PC-3 (cell line): ENCODE data around the gene PRR5L. TPM values are rescaled to one million over a fixed set of nuclear protein-coding genes. Genes with fewer than 3 reads are reported as not detected.

ENCODE experiments used
- ATAC-seq: fragments of 200-7000 bp; cut with Tn5 transposase; 2 replicates; pipeline ENCODE4 v1.9.1; 2020; ENCODE audit warnings: mild to moderate bottlenecking, moderate library complexity
- BruUV-seq: library from RNA; stranded (reverse); fragments of 400-500 nt; replicated peaks from 2 replicates; lab custom pipeline; 2021; lab: Mats Ljungman, UMichigan
- CTCF ChIA-PET: fragments of 300-600 bp; sonication (Branson Sonifier 250); formaldehyde crosslinking; loops from one replicate; lab custom pipeline; 2022; ENCODE audit warnings: antibody characterized with exemption; lab: Charles Lee
- POLR2A ChIA-PET: fragments of 300-600 bp; sonication (Branson Sonifier 250); formaldehyde crosslinking; loops from one replicate; lab custom pipeline; 2022; ENCODE audit warnings: antibody characterized with exemption; ENCODE audit not compliant: unreplicated experiment; lab: Charles Lee
- DNase-seq: peaks from one replicate; pipeline ENCODE4 v3.0.0-alpha.2; 2015
- H2AFZ ChIP-seq: fragments of 300-600 bp; sonication (generic); 2 replicates; pipeline ENCODE4 v1.6.0; 2016; ENCODE audit warnings: antibody characterized with exemption, low read length
- H3F3A ChIP-seq: fragments of 300-600 bp; sonication (generic); one replicate; pipeline ENCODE4 v1.6.0; 2017; ENCODE audit warnings: antibody characterized with exemption, low read length, control low read depth, mild to moderate bottlenecking; ENCODE audit not compliant: unreplicated experiment
- H3K27ac ChIP-seq: fragments of 300-600 bp; sonication (generic); 2 replicates; pipeline ENCODE4 v1.5.1; 2016; ENCODE audit warnings: mild to moderate bottlenecking, low read length
- H3K27me3 ChIP-seq: fragments of 300-600 bp; sonication (generic); 2 replicates; pipeline ENCODE4 v1.6.1; 2016; ENCODE audit warnings: low read length, mixed read lengths
- H3K36me3 ChIP-seq: fragments of 300-600 bp; sonication (generic); 2 replicates; pipeline ENCODE4 v1.6.1; 2016; ENCODE audit warnings: low read depth, mixed run types, low read length, mixed read lengths
- H3K4me1 ChIP-seq: fragments of 300-600 bp; sonication (generic); 2 replicates; pipeline ENCODE4 v1.5.1; 2016; ENCODE audit warnings: low read length; ENCODE audit not compliant: insufficient read depth
- H3K4me2 ChIP-seq: fragments of 300-600 bp; sonication (generic); 2 replicates; pipeline ENCODE4 v1.6.0; 2016; ENCODE audit warnings: low read length
- H3K4me3 ChIP-seq: fragments of 300-600 bp; sonication (generic); 2 replicates; pipeline ENCODE4 v1.5.1; 2016; ENCODE audit warnings: mild to moderate bottlenecking, low read length, mixed read lengths
- H3K79me2 ChIP-seq: fragments of 300-600 bp; sonication (generic); 2 replicates; pipeline ENCODE4 v1.6.1; 2017; ENCODE audit warnings: low read length, mixed read lengths
- H3K9ac ChIP-seq: fragments of 300-600 bp; sonication (generic); 2 replicates; pipeline ENCODE4 v1.6.0; 2016; ENCODE audit warnings: mild to moderate bottlenecking, low read length
- H3K9me2 ChIP-seq: fragments of 300-600 bp; sonication (generic); replicated peaks from 2 replicates; pipeline ENCODE4 v1.6.1; 2016; ENCODE audit warnings: mixed run types, low read length, mixed read lengths
- H3K9me3 ChIP-seq: fragments of 300-600 bp; sonication (generic); 2 replicates; pipeline ENCODE4 v1.6.1; 2016; ENCODE audit warnings: low read length, mixed read lengths
- H4K20me1 ChIP-seq: fragments of 300-600 bp; sonication (generic); 2 replicates; pipeline ENCODE4 v1.6.1; 2016; ENCODE audit warnings: low read length, mixed read lengths
- CTCF ChIP-seq: fragments of 300-600 bp; sonication (generic); conservative IDR thresholded peaks from 2 replicates; pipeline ENCODE4 v1.5.1; 2017; ENCODE audit warnings: antibody characterized with exemption, low read depth, mild to moderate bottlenecking, low read length
- EZH2 ChIP-seq: fragments of 300-600 bp; sonication (generic); IDR thresholded peaks from one replicate; pipeline ENCODE4 v1.6.1; 2017; ENCODE audit warnings: antibody characterized with exemption, mild to moderate bottlenecking, low read length; ENCODE audit not compliant: unreplicated experiment
- EZH2phosphoT487 ChIP-seq: fragments of 300-600 bp; sonication (generic); IDR thresholded peaks from 2 replicates; pipeline ENCODE4 v1.6.1; 2018; ENCODE audit warnings: mild to moderate bottlenecking, antibody characterized with exemption, low read length, borderline replicate concordance
- intact Hi-C: fragments of 100-400 bp; cut with micrococcal nuclease; formaldehyde crosslinking; loops from 2 replicates; pipeline ENCODE4 v1.9.0; 2023
- total RNA-seq: library from RNA; depleted of rRNA; stranded (reverse); fragments of >200 nt; gene quantifications from 2 replicates; pipeline ENCODE4 v1.2.3, GENCODE V29; 2014

The PRR5L gene
- total RNA-seq, 1 experiment from 2014 or later, result 4.7 TPM

DNA sequence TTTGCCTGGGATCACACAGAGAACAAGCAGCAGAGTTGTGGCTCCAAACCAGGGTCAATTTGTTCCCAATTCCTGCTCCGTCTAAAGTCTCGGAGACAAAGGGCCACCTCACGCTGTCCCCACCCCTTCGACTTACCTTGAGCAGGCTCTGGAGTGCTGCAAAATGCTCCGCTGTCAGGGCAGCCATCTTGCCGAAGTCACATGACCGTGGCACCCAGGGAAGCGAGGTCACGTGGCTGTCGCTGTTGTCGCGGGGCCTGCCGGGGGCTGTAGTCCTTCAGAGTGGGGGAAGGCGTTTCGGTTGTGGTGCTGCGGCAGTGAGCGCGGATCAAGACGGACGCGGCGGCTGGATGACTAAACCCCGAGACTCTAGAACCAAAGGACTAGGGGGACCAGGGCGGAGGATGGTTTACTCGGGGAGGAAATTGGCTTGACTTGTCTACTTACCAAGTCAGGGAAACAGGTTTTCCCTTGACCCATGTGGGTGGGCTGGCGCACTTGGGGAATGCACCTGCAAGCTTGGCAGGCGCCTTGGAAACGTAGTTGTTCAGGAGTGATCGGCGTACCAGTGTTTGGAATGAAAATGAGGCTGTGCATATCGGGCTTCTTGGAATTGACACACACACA, 6.7 kb upstream of the PRR5L start, which contains the start of gene COMMD9:
COMMD9 (minus strand) TSS at position 199 of the 627 bp plus-strand sequence; CDS start at position 187, 12 bp downstream.
- Histone ChIP-seq H3K36me3 (no peaks in the 10 kb centered on the region; the same call in 1 of the 2 replicates), H4K20me1 (no peaks in the 10 kb centered on the region), H3K79me2 (peaks cover 16% of the 10 kb centered on the region), H3K9me2 (no peaks in the 10 kb centered on the region), H3K27ac (no peak within 1 kb of the TSS), H3K27me3 (no peaks in the 10 kb centered on the region), H3K4me2 (peak within 1 kb of the TSS; percentile 94), H3K9ac (peak within 1 kb of the TSS; percentile 70), H3K9me3 (no peaks in the 10 kb centered on the region), H2AFZ (peak within 1 kb of the TSS; percentile 95), H3K4me3 (peak within 1 kb of the TSS; percentile 89), H3F3A (no peaks in the 10 kb centered on the region), H3K4me1 (peaks cover 8% of the 10 kb centered on the region; the same call in 1 of the 2 replicates)
- intact Hi-C loops, result no loop called here
- TF ChIP-seq EZH2phosphoT487 (no peak), EZH2 (no peak), CTCF (no peak)
- no TSS peak for BruUV-seq
- ChIA-PET POLR2A (interaction anchor here (0.7 kb wide), 1 partner anchor 50 kb away, joined by 3 read pairs; no protein-coding TSS in a partner anchor), CTCF (interaction anchor here (0.6 kb wide), 1 partner anchor 12 kb away, joined by 3 read pairs; no protein-coding TSS in a partner anchor)
- peak; percentile 95 for ATAC-seq
- peak; percentile 93 for DNase-seq

- Histone ChIP-seq H4K20me1 (no peaks in the 10 kb centered on the region), H3F3A (no peaks in the 10 kb centered on the region), H3K9me2 (no peaks in the 10 kb centered on the region), H3K9ac (no peak overlapping the region), H3K9me3 (no peaks in the 10 kb centered on the region), H2AFZ (no peak overlapping the region), H3K4me2 (no peak overlapping the region), H3K27ac (no peak overlapping the region), H3K4me1 (peaks cover 8% of the 10 kb centered on the region; the same call in 1 of the 2 replicates), H3K4me3 (no peak overlapping the region), H3K27me3 (no peaks in the 10 kb centered on the region), H3K36me3 (no peaks in the 10 kb centered on the region; the same call in 1 of the 2 replicates), H3K79me2 (0 out of 2 replicates have a peak, but pooled peaks cover 5% of the 10 kb centered on the region)
- intact Hi-C loops, result loop anchor here (1.0 to 5.0 kb wide), 2 partner anchors 186 to 200 kb away; no protein-coding TSS in a partner anchor
- DNase-seq, result peak; percentile 67
- TF ChIP-seq CTCF, result peak; percentile 81
- TF ChIP-seq EZH2phosphoT487, result no peak
- ChIA-PET CTCF (interaction anchor here (1.1 to 2.4 kb wide), 3 partner anchors 8 to 201 kb away, joined by 3 to 11 read pairs (median 8); no protein-coding TSS in a partner anchor), POLR2A (no interaction called here)
- ATAC-seq, result no peak
- no TSS peak for BruUV-seq
Observed at GRCh38 chr11:36292311-36292722, 3.8 kb upstream of the PRR5L start.
